ENCODE results near the gene TRIM25. TPM values are rescaled to one million over a fixed set of nuclear protein-coding genes. Genes with fewer than 3 reads are reported as not detected.

TRIM25 gene
- total RNA-seq, 2 donors from 2014 or later: 7.5 to 17.6 TPM

DNA sequence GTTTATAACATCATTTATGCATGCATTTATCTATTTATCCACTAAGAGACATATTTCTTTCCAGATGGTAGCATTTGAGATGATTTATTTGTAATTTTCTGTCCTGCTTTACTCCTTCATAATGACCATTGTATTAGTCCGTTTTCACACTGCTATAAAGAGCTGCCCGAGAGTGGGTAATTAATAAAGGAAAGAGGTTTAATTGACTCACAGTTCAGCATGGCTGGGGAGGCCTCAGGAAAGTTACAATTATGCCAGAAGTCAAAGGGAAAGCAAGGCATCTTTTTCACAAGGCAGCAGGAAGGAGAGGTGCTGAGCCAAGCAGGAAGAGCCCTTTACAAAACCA, 28.6 kb downstream of the TRIM25 start:
- Histone ChIP-seq H3K36me3 (peaks cover 5% of the 10 kb centered on the region), H3K27me3 (no peaks in the 10 kb centered on the region), H3K9me3 (no peaks in the 10 kb centered on the region), H3K27ac (no peak overlapping the region), H3K4me3 (no peak overlapping the region), H3K4me1 (no peaks in the 10 kb centered on the region)
- TF ChIP-seq, protein P1, sequence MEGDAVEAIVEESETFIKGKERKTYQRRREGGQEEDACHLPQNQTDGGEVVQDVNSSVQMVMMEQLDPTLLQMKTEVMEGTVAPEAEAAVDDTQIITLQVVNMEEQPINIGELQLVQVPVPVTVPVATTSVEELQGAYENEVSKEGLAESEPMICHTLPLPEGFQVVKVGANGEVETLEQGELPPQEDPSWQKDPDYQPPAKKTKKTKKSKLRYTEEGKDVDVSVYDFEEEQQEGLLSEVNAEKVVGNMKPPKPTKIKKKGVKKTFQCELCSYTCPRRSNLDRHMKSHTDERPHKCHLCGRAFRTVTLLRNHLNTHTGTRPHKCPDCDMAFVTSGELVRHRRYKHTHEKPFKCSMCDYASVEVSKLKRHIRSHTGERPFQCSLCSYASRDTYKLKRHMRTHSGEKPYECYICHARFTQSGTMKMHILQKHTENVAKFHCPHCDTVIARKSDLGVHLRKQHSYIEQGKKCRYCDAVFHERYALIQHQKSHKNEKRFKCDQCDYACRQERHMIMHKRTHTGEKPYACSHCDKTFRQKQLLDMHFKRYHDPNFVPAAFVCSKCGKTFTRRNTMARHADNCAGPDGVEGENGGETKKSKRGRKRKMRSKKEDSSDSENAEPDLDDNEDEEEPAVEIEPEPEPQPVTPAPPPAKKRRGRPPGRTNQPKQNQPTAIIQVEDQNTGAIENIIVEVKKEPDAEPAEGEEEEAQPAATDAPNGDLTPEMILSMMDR (IDR thresholded peaks at IDR 0.05): no peak
- no peak for DNase-seq (ENCODE audit: low spot score)

DNA sequence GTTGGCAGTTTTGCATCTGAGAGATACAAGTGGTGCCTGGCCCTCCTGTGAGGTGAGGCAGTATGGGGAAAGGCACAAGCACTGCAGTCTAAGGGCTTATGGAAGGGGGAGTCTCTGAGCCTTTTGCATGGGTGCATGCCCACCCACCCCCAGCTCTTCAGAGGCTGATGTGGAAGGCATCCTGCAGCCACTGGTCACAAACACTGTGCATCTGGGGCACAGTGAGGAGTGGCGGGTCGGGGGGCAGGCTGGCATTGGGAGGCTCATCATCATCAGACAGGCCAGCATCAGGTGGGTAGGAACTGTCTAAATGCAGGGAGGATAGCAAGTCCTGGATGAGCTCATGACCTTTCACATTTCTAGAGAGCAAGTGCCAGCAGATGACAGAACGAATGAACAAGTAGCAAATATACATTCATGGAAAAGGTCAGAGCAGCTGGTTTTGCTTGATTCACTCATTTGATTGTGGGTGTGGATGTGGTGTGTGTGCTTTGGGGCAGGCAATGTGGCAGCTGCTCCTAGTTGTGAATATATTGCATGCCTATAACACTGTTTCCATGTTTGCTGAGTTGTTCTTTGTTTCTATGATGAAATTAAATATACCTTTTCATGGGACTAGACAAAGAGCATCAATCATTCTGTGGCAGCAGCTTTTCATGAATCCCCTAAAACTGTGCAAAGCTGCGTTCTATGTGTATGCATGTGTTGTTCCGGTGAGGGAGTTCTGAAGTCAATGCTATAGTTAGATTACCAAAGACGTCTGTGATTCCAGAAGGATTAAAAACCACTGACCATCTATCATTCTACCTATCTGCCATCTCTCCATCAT, 29.2 kb downstream of the TRIM25 start:
- Histone ChIP-seq H3K27me3 (no peaks in the 10 kb centered on the region), H3K4me1 (no peaks in the 10 kb centered on the region), H3K9me3 (no peaks in the 10 kb centered on the region), H3K36me3 (no peaks in the 10 kb centered on the region), H3K27ac (no peak overlapping the region), H3K4me3 (no peak overlapping the region)
- no peak for DNase-seq (ENCODE audit: low spot score)
- TF ChIP-seq, protein P1 (IDR thresholded peaks at IDR 0.05): no peak

DNA sequence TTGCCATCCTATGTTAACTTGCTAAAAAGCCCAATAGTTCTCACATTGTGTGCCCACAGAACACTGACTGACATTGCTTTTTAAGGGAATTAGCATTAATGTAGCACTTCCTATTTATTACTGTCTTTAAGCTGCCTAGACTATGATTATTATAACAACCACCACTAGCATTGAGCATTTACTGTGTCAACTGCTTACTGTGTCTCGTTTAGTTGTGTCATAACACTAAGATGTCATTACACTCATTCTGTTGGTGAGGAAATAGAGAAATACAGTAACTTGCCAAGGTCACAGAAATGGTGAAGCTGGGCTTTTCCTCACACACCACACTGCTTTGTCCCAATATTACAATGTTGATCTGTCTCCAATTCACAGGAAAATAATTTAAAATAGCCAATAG, 30.2 kb downstream of the TRIM25 start:
- Histone ChIP-seq H3K4me3 (no peak overlapping the region), H3K27me3 (no peaks in the 10 kb centered on the region), H3K4me1 (no peaks in the 10 kb centered on the region), H3K9me3 (no peaks in the 10 kb centered on the region), H3K36me3 (no peaks in the 10 kb centered on the region), H3K27ac (no peak overlapping the region)
- DNase-seq (ENCODE audit: low spot score): no peak
- TF ChIP-seq, protein P1 (IDR thresholded peaks at IDR 0.05): no peak

DNA sequence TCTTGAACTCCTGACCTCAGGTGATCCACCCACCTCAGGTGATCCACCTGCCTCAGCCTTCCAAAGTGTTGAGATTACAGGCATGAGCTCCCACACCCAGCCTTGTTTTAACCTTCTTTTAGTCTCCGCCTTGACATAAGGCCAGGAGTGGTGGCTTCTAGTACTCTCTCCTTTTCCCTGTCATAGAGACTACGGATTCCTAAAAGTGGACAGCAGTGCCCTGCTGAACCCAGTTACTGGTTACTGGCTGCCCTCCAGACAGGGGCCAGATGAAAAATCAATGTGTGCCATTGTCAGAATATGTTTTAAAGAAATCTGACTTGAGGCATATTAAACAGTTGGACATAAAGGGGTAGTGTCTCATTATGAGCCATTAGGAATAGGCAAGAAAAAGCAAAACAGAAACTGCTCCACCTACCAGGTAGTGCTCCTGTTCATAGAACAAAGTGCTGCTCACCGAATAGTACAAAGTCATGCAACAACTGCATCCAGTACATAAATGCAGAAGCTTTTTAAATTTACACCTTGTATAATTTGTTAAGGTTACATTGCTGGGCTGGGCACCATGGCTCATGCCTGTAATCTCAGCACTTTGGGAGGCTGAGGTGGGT, 32.1 kb downstream of the TRIM25 start:
- no peaks in the 10 kb centered on the region for H3K4me1 ChIP-seq
- H3K9me3 ChIP-seq: no peaks in the 10 kb centered on the region
- no peak for DNase-seq (ENCODE audit: low spot score)
- no peak overlapping the region for H3K27ac ChIP-seq
- H3K4me3 ChIP-seq: no peak overlapping the region
- H3K27me3 ChIP-seq: no peaks in the 10 kb centered on the region
- TF ChIP-seq, protein P1 (IDR thresholded peaks at IDR 0.05): no peak
- H3K36me3 ChIP-seq: no peaks in the 10 kb centered on the region

DNA sequence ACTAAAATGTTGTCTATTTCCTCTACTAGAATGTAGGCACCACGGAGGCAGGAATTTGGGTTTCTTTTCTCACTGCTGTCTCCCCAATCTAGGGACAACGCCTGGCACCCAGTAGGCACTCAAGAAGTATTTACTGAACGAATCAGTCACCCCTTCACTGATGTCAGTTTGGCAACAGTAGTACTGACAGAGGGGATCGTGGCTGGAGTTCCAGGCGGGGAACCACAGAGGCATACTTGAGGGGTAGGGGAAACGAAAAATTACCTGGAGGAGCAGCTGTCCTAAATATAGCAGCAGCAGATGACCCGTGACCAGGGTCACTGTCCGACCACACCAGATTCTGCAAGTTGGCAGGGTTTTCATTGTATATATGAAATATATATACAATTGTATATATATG, 33.3 kb downstream of the TRIM25 start:
- Histone ChIP-seq H3K4me3 (no peak overlapping the region), H3K27ac (no peak overlapping the region), H3K36me3 (no peaks in the 10 kb centered on the region), H3K4me1 (no peaks in the 10 kb centered on the region), H3K27me3 (no peaks in the 10 kb centered on the region), H3K9me3 (no peaks in the 10 kb centered on the region)
- DNase-seq (ENCODE audit: low spot score): no peak
- TF ChIP-seq, protein P1 (IDR thresholded peaks at IDR 0.05): no peak

All from right atrium auricular region (tissue), 2 donors.